Iris pigment epithelial cell (primary cell): ENCODE measurements around the gene IMP3.

ENCODE experiments used
- DNase-seq: peaks from one replicate; pipeline ENCODE4 v3.0.0-alpha.2; 2011; ENCODE audit warnings: low read depth

The IMP3 gene

DNA sequence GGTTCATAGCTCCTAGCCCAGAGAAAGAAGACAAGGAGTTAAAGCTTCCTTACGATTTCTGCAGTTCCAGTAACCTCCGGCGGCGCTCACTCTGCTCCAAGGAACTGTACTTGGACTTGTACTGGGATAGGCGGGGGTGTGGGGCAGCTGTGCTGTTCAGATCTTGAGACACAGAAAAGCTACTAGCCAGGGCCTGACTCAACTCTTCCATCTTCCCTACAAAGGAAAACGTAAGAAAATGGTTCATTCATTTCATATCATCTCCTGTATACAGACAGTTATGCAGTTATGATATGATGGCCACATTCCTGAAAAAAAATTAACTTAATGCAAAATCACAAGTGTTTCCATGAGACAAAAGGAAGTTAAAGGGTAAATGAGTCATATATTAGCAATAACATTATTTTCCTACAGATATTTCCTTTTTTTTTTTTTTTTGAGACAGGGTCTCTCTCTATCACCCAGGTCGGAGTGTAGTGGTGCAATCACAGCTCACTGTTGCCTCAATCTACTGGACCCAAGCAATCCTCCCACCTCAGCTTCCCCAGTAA, 19.1 kb downstream of the IMP3 start:
- peak; percentile 95 for DNase-seq

GRCh38 chr15:75620058-75620820, 19.8 kb downstream of the IMP3 start:
- peak; percentile 77 for DNase-seq

GRCh38 chr15:75616766-75617165, 23.3 kb downstream of the IMP3 start:
- no peak for DNase-seq

DNA sequence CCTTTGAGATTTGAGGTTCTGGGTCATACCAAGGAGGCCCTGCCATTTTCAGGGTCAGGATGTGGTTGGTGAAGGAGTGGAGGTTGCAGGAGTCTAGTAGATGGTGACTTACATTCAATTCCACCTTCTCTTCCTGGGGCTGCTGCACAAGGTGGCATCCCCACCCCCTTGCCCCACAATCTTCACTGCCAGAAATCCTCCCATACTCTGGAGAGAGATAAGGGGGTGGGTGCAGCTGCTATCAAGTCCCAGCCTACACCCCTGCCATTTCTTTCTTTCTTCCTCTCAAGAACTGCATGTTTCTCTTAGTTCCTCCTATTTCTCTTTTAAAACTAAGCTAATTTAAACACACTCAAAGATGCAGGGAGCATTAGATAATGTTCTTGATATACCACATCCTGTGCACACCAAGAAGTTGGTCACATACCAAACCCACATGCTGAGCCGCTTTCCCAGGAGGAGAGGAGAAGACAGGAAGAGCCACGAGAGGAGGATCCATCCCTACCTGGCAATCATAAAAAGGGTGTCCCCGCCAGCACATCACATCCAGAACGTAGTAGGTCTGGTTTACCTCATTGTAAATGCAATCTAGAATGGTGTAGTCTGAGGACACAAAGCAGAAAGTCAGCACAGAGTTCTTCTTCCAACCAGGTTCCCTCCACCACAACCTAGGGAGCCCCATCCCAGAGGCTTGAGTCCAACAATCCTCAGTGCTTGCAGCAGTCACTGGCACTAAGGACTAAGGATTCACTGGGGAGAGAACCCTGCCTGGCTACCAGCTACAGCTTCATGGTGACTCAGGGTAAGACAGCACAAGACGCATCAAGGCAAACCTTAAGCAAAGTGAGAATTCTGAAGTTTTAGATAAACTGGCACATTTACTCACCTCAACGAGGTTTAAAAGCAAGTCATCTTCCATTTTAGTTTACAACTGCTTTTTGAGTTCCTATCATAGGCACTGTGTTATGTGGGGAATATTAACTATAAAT, 33.0 kb downstream of the IMP3 start:
- peak; percentile 54 for DNase-seq

DNA sequence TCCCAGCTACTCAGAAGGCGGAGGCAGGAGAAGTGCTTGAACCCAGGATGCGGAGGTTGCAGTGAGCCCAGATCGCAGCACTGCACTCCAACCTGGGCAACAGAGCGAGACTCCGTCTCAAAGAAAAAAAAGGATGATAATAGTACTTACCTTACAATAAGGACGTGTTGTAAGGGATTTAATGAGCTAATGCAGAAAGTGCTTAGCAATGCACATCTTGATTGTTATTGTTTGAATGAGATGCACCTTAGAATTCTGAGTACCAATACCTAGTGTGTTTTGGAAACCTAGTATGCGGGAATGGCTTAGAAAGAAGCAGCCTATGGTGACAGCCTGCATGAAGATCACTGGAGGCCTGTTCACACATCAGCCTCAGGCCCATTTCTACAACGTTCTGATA, 34.0 kb downstream of the IMP3 start:
- no peak for DNase-seq

DNA sequence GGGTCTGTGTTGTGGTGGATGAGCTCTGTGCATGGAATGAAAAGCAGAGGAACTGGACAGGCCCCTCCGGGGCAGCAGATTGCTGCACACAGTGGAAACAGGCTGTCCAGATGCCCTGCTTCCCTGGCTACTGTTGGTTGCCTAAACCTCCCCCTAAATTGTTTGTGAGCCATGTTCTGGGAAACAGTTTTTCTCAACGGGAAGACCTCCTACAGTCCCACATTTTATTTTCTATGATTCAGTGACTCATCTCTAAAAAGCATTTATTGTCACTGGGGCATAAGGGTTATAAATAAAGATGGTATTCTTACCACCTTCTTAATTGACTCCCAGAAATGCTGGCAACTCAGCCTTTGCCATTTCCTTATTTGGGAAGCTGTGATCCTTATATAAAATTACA, 40.6 kb downstream of the IMP3 start:
- DNase-seq, result no peak

DNA sequence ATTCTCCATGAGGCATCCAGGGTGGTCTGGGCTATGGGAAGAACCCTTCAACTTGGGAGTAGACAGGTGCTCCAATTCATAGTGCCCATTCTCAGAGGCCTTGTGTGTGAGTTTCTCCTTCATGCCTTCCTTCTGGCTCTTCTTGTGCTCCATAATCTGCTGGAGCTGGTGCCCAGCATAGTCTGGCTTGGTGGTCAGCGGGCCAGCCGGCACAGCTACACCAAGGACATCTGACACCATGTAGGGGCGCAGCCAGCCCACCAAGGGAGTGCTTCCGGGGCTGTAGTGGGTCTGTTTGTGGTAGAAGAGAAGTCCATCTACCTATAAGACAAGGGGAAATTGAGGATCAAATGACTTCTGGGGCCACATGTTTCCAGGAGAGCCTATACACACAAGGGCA, 41.7 kb downstream of the IMP3 start:
- no peak for DNase-seq

GRCh38 chr15:75597667-75598341, 42.2 kb downstream of the IMP3 start:
- peak; percentile 31 for DNase-seq

DNA sequence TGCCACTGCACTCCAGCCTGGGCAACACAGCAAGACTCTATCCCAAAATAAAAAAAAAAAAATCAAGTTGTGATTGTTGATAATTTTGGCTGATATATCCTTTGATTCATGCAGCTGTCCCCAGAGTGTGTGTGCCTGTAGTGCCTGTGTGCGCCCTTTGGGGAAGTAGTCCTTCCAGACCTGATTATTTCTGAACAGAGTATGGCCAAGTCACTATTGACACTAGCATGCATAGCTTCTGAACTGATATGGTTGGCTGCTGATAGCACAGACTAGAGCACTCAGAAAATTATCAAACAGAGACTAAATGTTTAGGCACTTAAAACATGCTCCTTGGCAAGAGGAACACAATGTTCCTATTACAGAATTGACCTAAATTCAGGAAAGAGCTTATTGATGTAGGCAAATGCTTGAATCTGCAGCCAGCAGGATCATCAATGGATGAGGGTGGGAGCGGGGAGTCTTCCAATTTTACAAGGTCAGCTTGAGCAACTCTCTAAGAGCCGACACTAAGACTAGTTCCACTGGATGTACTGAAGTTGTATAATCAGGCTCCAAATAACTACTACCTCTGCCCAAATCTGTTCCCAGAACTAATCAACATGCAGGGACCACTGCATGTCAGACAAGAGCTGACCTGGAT, 43.2 kb downstream of the IMP3 start:
- no peak for DNase-seq

- no peak for DNase-seq
Observed at GRCh38 chr15:75594276-75594675, 45.7 kb downstream of the IMP3 start.

DNA sequence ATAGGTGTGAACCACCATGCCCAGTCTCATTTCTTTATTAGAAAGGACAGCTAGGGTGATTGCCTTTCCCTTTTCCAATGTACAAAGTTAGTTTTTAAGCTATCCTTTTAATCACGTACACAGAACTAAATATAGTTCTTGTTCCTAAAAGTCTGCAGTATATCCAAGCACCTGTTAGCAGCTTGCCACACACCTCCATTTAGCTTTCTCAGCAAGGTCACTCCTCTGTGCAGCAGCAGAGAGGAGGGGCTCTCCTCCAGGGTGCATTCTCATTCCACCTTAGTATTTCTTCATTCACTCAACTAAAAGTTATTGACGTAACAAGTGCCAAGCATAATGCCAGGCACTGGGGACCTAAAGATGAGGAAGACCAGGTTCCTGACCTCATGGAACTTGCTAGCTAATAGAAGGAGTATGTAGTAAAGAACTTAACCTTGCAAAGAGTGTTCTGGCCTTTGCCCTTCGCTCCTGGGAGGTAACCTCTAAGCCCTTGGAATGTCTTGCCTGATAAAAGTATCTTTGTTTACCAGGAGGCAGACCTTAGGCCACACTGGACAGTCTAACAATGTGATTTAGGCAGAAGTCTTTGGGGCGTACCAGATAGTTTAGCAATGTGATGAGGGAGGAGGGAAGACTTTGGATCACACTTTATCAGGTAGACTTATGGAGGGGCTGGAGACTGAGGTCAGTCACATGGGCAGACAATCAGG, 48.2 kb downstream of the IMP3 start:
- no peak for DNase-seq

DNA sequence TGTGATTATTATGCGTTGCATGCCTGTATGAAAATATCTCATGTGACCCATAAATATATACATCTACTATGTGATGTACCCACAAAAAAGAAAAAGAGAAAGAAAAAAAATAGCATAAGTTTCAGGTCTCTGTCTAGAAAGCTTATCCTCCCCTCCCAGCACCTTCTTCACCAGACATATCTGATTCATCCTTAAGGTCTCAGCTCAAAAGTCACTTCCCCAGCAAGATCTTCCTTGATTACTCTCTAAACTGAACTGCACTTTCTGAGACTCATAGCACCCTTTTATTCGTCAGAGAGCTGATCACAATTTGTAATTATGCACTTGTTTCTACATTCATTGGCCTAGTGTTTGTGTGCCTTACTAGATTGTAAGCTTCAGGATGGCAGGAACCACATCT, 49.8 kb downstream of the IMP3 start:
- DNase-seq, result no peak
